UCSD-AML1 (cell line): ENCODE data around the gene UBE2QL1.

ENCODE experiments used
- DNase-seq: peaks from one replicate; lab custom pipeline; 2025; ENCODE audit not compliant: unreplicated experiment; lab: John Stamatoyannopoulos, UW

Gene UBE2QL1

GRCh38 chr5:6473284-6473683 is 24.6 kb downstream of the UBE2QL1 start:
- no peak for DNase-seq

GRCh38 chr5:6475626-6476312 is 27.1 kb downstream of the UBE2QL1 start:
- DNase-seq, result no peak

GRCh38 chr5:6476313-6476661 is 27.6 kb downstream of the UBE2QL1 start:
- DNase-seq, result no peak

- no peak for DNase-seq
Measured at GRCh38 chr5:6478793-6479192, 30.1 kb downstream of the UBE2QL1 start.

GRCh38 chr5:6480133-6481051 is 31.7 kb downstream of the UBE2QL1 start:
- DNase-seq, result no peak

- no peak for DNase-seq
Measured at GRCh38 chr5:6482735-6483134, 34.1 kb downstream of the UBE2QL1 start.

GRCh38 chr5:6483880-6484382 is 35.3 kb downstream of the UBE2QL1 start:
- DNase-seq, result no peak

GRCh38 chr5:6484446-6484845 is 35.8 kb downstream of the UBE2QL1 start:
- no peak for DNase-seq

- no peak for DNase-seq
Measured at GRCh38 chr5:6484899-6485298, 36.2 kb downstream of the UBE2QL1 start.

GRCh38 chr5:6485441-6485840 is 36.8 kb downstream of the UBE2QL1 start:
- no peak for DNase-seq

GRCh38 chr5:6486074-6486473 is 37.4 kb downstream of the UBE2QL1 start:
- no peak for DNase-seq

- no peak for DNase-seq
Measured at GRCh38 chr5:6487081-6487480, 38.4 kb downstream of the UBE2QL1 start.

GRCh38 chr5:6488021-6488420 is 39.4 kb downstream of the UBE2QL1 start:
- no peak for DNase-seq

GRCh38 chr5:6489643-6490185 is 41.1 kb downstream of the UBE2QL1 start:
- DNase-seq, result no peak

- DNase-seq, result no peak
Measured at GRCh38 chr5:6490246-6490645, 41.6 kb downstream of the UBE2QL1 start.

- DNase-seq, result no peak
Measured at GRCh38 chr5:6490693-6491092, 42.0 kb downstream of the UBE2QL1 start.

GRCh38 chr5:6491196-6491918 is 42.7 kb downstream of the UBE2QL1 start:
- no peak for DNase-seq

GRCh38 chr5:6491919-6492290 is 43.2 kb downstream of the UBE2QL1 start:
- no peak for DNase-seq

- DNase-seq, result no peak
Measured at GRCh38 chr5:6492934-6493333, 44.3 kb downstream of the UBE2QL1 start.

GRCh38 chr5:6493681-6494454 is 45.2 kb downstream of the UBE2QL1 start:
- DNase-seq, result no peak

- DNase-seq, result no peak
Measured at GRCh38 chr5:6494939-6495338, 46.3 kb downstream of the UBE2QL1 start.
